ENCODE results near the gene KRTAP4-12. TPM values are rescaled to one million over a fixed set of nuclear protein-coding genes. Genes with fewer than 3 reads are reported as not detected.
A peak's percentile ranks its signal among the peaks of the same experiment; 100 is the strongest.

The KRTAP4-12 gene
- total RNA-seq, 1 experiment from 2014 or later: not detected

DNA sequence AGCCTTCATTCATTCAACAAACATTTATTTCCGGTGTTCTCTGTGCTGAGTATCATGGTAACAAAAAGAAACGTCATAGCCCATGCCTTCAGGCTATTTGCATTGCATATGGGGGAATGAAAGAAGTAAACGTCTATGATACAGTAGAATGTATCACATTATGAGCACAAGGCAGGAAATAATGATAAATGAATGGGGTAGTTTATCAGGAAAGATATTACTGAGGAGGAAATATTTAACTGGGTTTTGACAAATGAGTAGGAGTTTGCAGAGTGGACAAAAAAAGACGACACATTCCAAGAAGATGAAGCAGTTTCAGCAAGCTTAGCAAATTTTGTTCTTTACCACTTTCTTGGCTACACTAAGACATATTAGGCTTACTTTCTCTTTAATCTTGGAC lies 41.4 kb downstream of the KRTAP4-12 start:
- DNase-seq (ENCODE audit: low read depth, low spot score) (no peak), ATAC-seq (no peak)
- Histone ChIP-seq H3K36me3 (ENCODE audit: control insufficient read depth in 1 of 2, insufficient read depth in 2 of 2, low read length in 2 of 2) (peaks cover 0 to 38% of the 10 kb centered on the region in 2 experiments; a peak in 2 of 4 replicates), H3K4me2 (ENCODE audit: low read length) (peak overlapping the region; percentile 24), H4K20me1 (ENCODE audit: insufficient read depth) (no peaks in the 10 kb centered on the region), H3K79me2 (ENCODE audit: insufficient read depth, low read length) (peaks cover 58% of the 10 kb centered on the region), H3K9me2 (ENCODE audit: insufficient read depth) (no peaks in the 10 kb centered on the region), H3K27me3 (ENCODE audit: insufficient read depth, low read length) (no peaks in the 10 kb centered on the region), H3K27ac (ENCODE audit: low read depth, low read length) (peak overlapping the region; percentile 67; the same call in 1 of the 2 replicates), H3K9me3 (ENCODE audit: control insufficient read depth in 1 of 2, insufficient read depth in 1 of 2, low read depth in 1 of 2, low read length in 2 of 2) (no peaks in the 10 kb centered on the region), H3K4me1 (ENCODE audit: control insufficient read depth in 1 of 2, insufficient read depth in 2 of 2, low read length in 2 of 2) (peaks cover 20 to 57% of the 10 kb centered on the region in 2 experiments), H2AFZ (ENCODE audit: low read depth, low read length, poor library complexity, severe bottlenecking) (no peak overlapping the region), H3K4me3 (replicated peaks in 1 of 2; ENCODE audit: low read depth in 1 of 2, low read length in 2 of 2) (peak overlapping the region in 1 of 2 experiments; percentile 14; a peak in 1 of 4 replicates), H3K9ac (ENCODE audit: low read length) (peak overlapping the region; percentile 20; the same call in 1 of the 2 replicates)
- intact Hi-C loops (cut with micrococcal nuclease): no loop called here
- ChIA-PET POLR2A (no interaction called here), RAD21 (ENCODE audit: low non-redundant PET in 1 of 2, low total read pairs in 2 of 2, uncharacterized antibody in 2 of 2, unreplicated experiment in 2 of 2) (no interaction called here), CTCF (no interaction called here)
- no peak for TF ChIP-seq POLR2A (IDR thresholded peaks at IDR 0.05; ENCODE audit: borderline replicate concordance, extremely low read depth, insufficient read depth, insufficient read length)
- BruUV-seq (replicated peaks): TSS peak; percentile 49

DNA sequence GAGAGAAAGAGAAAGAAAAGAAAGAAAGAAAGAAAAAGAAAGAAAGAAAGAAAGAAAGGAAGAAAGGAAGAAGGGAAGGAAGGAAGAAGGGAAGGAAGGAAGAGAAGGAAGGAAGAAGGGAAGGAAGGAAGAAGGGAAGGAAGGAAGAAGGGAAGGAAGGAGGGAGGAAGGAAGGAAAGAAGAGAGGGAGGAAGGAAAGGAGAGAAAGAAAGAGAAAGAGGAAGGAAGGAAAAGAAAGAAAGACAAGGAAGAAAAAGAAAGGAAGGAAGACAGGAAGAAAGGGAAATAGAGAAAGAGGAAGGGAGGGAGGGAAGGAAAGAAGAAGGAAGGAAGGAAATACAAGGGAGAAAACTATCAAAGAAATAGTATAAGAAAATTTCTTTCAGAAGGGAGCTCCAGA lies 47.2 kb downstream of the KRTAP4-12 start:
- H2AFZ ChIP-seq (ENCODE audit: low read depth, low read length, poor library complexity, severe bottlenecking): no peak overlapping the region
- H3K9ac ChIP-seq (ENCODE audit: low read length): no peak overlapping the region
- no peak overlapping the region for H3K27ac ChIP-seq (ENCODE audit: low read depth, low read length)
- RAD21 ChIA-PET (ENCODE audit: low non-redundant PET in 1 of 2, low total read pairs in 2 of 2, uncharacterized antibody in 2 of 2, unreplicated experiment in 2 of 2): no interaction called here
- DNase-seq (ENCODE audit: low read depth, low spot score): no peak
- no peak for ATAC-seq
- no peak overlapping the region for H3K4me3 ChIP-seq (replicated peaks in 1 of 2; ENCODE audit: low read depth in 1 of 2, low read length in 2 of 2)
- H3K9me3 ChIP-seq (ENCODE audit: control insufficient read depth in 1 of 2, insufficient read depth in 1 of 2, low read depth in 1 of 2, low read length in 2 of 2): no peaks in the 10 kb centered on the region
- H3K27me3 ChIP-seq (ENCODE audit: insufficient read depth, low read length): no peaks in the 10 kb centered on the region
- peaks cover 0 to 76% of the 10 kb centered on the region in 2 experiments; a peak in 2 of 4 replicates for H3K36me3 ChIP-seq (ENCODE audit: control insufficient read depth in 1 of 2, insufficient read depth in 2 of 2, low read length in 2 of 2)
- POLR2A ChIA-PET: no interaction called here
- no TSS peak for BruUV-seq (replicated peaks)
- no peak for TF ChIP-seq ZFX (IDR thresholded peaks at IDR 0.05)
- no peak for TF ChIP-seq CEBPB (IDR thresholded peaks at IDR 0.05; ENCODE audit: low read depth)
- no peak for TF ChIP-seq CBX3 (IDR thresholded peaks at IDR 0.05; ENCODE audit: low read depth)
- no peak for TF ChIP-seq EGR1 (IDR thresholded peaks at IDR 0.05; ENCODE audit: low read depth)
- no peak for TF ChIP-seq SIN3A (IDR thresholded peaks at IDR 0.05; ENCODE audit: low read depth)
- TF ChIP-seq TCF7L2 (IDR thresholded peaks at IDR 0.05; ENCODE audit: borderline replicate concordance, extremely low read depth, insufficient read depth, insufficient read length): no peak
- TF ChIP-seq EZH2 (IDR thresholded peaks at IDR 0.05): no peak
- no peak for TF ChIP-seq EZH2phosphoT487 (IDR thresholded peaks at IDR 0.05; ENCODE audit: borderline replicate concordance)
- no peak for TF ChIP-seq RAD21 (IDR thresholded peaks at IDR 0.05; ENCODE audit: low read depth)
- no peak for TF ChIP-seq ZNF274 (IDR thresholded peaks at IDR 0.05; ENCODE audit: low read depth, low read length)
- no peak for TF ChIP-seq FOSL1 (IDR thresholded peaks at IDR 0.05; ENCODE audit: low read depth)
- TF ChIP-seq, protein P1, sequence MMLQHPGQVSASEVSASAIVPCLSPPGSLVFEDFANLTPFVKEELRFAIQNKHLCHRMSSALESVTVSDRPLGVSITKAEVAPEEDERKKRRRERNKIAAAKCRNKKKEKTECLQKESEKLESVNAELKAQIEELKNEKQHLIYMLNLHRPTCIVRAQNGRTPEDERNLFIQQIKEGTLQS (IDR thresholded peaks at IDR 0.05): no peak
- TF ChIP-seq, protein P2, sequence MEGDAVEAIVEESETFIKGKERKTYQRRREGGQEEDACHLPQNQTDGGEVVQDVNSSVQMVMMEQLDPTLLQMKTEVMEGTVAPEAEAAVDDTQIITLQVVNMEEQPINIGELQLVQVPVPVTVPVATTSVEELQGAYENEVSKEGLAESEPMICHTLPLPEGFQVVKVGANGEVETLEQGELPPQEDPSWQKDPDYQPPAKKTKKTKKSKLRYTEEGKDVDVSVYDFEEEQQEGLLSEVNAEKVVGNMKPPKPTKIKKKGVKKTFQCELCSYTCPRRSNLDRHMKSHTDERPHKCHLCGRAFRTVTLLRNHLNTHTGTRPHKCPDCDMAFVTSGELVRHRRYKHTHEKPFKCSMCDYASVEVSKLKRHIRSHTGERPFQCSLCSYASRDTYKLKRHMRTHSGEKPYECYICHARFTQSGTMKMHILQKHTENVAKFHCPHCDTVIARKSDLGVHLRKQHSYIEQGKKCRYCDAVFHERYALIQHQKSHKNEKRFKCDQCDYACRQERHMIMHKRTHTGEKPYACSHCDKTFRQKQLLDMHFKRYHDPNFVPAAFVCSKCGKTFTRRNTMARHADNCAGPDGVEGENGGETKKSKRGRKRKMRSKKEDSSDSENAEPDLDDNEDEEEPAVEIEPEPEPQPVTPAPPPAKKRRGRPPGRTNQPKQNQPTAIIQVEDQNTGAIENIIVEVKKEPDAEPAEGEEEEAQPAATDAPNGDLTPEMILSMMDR (IDR thresholded peaks at IDR 0.05 in 2 of 3, conservative IDR thresholded peaks at IDR 0.05 in 1 of 3; ENCODE audit: borderline replicate concordance in 1 of 3, insufficient read depth in 1 of 3, low read depth in 2 of 3, low read length in 2 of 3): no peak
- no peak for TF ChIP-seq REST (IDR thresholded peaks at IDR 0.05; ENCODE audit: low read depth)
- no peak for TF ChIP-seq ELF1 (IDR thresholded peaks at IDR 0.05; ENCODE audit: borderline replicate concordance, low read depth)
- TF ChIP-seq SRF (IDR thresholded peaks at IDR 0.05; ENCODE audit: low read depth): no peak
- TF ChIP-seq POLR2AphosphoS5 (IDR thresholded peaks at IDR 0.05; ENCODE audit: low read depth, low read length): no peak
- no peak overlapping the region for H3K4me2 ChIP-seq (ENCODE audit: low read length)
- peaks cover 0 to 58% of the 10 kb centered on the region in 2 experiments; a peak in 2 of 4 replicates for H3K4me1 ChIP-seq (ENCODE audit: control insufficient read depth in 1 of 2, insufficient read depth in 2 of 2, low read length in 2 of 2)
- peaks cover 80% of the 10 kb centered on the region for H3K79me2 ChIP-seq (ENCODE audit: insufficient read depth, low read length)
- intact Hi-C loops (cut with micrococcal nuclease): no loop called here
- CTCF ChIA-PET: no interaction called here
- H3K9me2 ChIP-seq (ENCODE audit: insufficient read depth): no peaks in the 10 kb centered on the region
- H4K20me1 ChIP-seq (ENCODE audit: insufficient read depth): no peaks in the 10 kb centered on the region
